ENCODE data around the gene TMEM14A. TPM values are rescaled to one million over a fixed set of nuclear protein-coding genes. Genes with fewer than 3 reads are reported as not detected.

Gene TMEM14A
- total and polyA plus RNA-seq, 8 donors = 20.6 to 44.5 (median 41.0) TPM

DNA sequence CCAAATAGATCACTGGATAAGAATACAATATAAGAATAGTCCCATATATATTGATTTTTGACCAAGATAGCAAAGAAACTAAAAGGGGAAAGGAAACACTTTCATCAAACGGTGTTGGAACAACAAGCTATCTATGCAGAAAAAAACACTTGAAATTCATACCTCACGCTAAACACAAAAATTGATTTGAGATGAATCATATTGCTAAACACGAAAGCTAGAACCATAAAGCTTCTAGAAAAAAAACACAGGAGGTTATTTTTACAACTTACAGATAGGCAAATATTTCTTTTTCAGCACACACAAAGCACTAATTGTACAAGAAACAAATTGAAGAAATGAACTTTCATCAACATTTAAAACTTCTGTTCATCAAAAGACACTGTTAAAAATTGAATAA lies 36.7 kb upstream of the TMEM14A start:
- ATAC-seq (no peak), DNase-seq (no peak)
- intact Hi-C loops (cut with DNase I) = no loop called here
- Histone ChIP-seq H3K4me3 (no peak overlapping the region), H3K27ac (no peak overlapping the region), H3K36me3 (no peaks in the 10 kb centered on the region), H3K27me3 (no peaks in the 10 kb centered on the region), H3K4me1 (no peaks in the 10 kb centered on the region), H3K9me3 (no peaks in the 10 kb centered on the region)
- TF ChIP-seq, protein P1, sequence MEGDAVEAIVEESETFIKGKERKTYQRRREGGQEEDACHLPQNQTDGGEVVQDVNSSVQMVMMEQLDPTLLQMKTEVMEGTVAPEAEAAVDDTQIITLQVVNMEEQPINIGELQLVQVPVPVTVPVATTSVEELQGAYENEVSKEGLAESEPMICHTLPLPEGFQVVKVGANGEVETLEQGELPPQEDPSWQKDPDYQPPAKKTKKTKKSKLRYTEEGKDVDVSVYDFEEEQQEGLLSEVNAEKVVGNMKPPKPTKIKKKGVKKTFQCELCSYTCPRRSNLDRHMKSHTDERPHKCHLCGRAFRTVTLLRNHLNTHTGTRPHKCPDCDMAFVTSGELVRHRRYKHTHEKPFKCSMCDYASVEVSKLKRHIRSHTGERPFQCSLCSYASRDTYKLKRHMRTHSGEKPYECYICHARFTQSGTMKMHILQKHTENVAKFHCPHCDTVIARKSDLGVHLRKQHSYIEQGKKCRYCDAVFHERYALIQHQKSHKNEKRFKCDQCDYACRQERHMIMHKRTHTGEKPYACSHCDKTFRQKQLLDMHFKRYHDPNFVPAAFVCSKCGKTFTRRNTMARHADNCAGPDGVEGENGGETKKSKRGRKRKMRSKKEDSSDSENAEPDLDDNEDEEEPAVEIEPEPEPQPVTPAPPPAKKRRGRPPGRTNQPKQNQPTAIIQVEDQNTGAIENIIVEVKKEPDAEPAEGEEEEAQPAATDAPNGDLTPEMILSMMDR (IDR thresholded peaks at IDR 0.05) = no peak

GRCh38 chr6:52635049-52635577 lies 35.8 kb upstream of the TMEM14A start:
- ATAC-seq (no peak), DNase-seq (no peak)
- Histone ChIP-seq H3K4me1 (peaks cover 0 to 4% of the 10 kb centered on the region in 2 donors), H3K27ac (no peak overlapping the region), H3K4me3 (no peak overlapping the region), H3K36me3 (no peaks in the 10 kb centered on the region), H3K27me3 (peaks cover 0 to 8% of the 10 kb centered on the region in 2 donors), H3K9me3 (no peaks in the 10 kb centered on the region)
- intact Hi-C loops (cut with DNase I) = no loop called here
- TF ChIP-seq, protein P1 (IDR thresholded peaks at IDR 0.05) = no peak

GRCh38 chr6:52636830-52637229 lies 34.1 kb upstream of the TMEM14A start:
- intact Hi-C loops (cut with DNase I) = no loop called here
- Histone ChIP-seq H3K27me3 (peaks cover 0 to 16% of the 10 kb centered on the region in 2 donors), H3K36me3 (no peaks in the 10 kb centered on the region), H3K4me1 (peaks cover 0 to 20% of the 10 kb centered on the region in 2 donors), H3K4me3 (no peak overlapping the region), H3K27ac (no peak overlapping the region), H3K9me3 (no peaks in the 10 kb centered on the region)
- TF ChIP-seq, protein P1 (IDR thresholded peaks at IDR 0.05) = no peak
- DNase-seq = no peak
- peak; percentile 62 for ATAC-seq

DNA sequence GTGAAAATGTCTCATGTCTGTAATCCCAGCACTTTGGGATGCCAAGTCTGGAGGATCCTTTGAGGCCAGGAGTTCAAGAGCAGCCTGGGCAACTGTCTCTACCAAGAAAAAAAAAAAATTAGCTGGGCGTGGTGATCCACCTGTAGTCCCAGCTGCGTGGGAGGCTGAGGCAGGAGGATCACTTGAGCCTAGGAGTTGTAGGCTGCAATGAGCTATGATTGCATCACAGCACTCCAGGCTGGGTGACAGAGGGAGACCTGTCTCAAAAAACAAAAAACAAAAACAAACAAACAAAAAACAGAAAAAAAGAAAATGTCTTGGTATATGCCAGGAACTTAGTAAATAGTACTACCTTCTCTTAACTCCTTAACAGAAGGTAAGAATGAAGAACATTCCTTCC lies 31.4 kb upstream of the TMEM14A start:
- ATAC-seq (no peak), DNase-seq (no peak)
- H3K4me1 ChIP-seq = peaks cover 0 to 26% of the 10 kb centered on the region in 2 donors
- TF ChIP-seq, protein P1 (IDR thresholded peaks at IDR 0.05) = no peak
- no peaks in the 10 kb centered on the region for H3K36me3 ChIP-seq
- peaks cover 0 to 16% of the 10 kb centered on the region in 2 donors for H3K27me3 ChIP-seq
- intact Hi-C loops (cut with DNase I) = no loop called here
- H3K27ac ChIP-seq = no peak overlapping the region
- H3K9me3 ChIP-seq = no peaks in the 10 kb centered on the region
- no peak overlapping the region for H3K4me3 ChIP-seq

DNA sequence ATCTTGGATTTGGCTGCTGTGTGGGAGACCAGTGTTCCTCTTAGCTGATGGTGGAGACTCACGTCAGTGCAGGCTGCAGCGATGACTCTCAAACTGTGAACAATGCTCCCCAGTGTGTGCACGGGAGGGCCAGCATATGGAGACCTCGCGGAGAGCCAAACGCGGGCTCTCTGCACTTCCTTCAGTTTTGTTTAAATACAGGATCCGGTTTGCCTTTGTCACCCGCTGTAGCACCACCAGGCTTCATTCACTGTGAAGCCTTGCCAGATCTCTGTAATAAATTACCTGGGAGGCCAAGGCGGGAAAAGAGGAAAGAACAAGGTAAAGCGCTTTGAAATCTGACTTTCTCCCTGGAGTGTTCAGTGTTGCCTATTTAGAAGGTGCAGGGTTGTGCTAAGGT lies 30.7 kb upstream of the TMEM14A start:
- H3K36me3 ChIP-seq = no peaks in the 10 kb centered on the region
- H3K9me3 ChIP-seq = no peaks in the 10 kb centered on the region
- intact Hi-C loops (cut with DNase I) = no loop called here
- TF ChIP-seq, protein P1 (IDR thresholded peaks at IDR 0.05) = no peak
- no peak overlapping the region for H3K4me3 ChIP-seq
- peak in 2 of 4 donors; percentile 33 to 66 for DNase-seq
- ATAC-seq = peak; percentile 25
- no peak overlapping the region for H3K27ac ChIP-seq
- H3K27me3 ChIP-seq = peaks cover 0 to 16% of the 10 kb centered on the region in 2 donors
- peaks cover 0 to 26% of the 10 kb centered on the region in 2 donors for H3K4me1 ChIP-seq

Measured in left lung (tissue), 10 donors.